HepG2 (cell line): ENCODE measurements around the gene GSPT1. TPM values are rescaled to one million over a fixed set of nuclear protein-coding genes. Genes with fewer than 3 reads are reported as not detected.

ENCODE experiments used
- ATF1 ChIP-seq: IDR thresholded peaks from 2 replicates; pipeline ENCODE4 v1.6.1; 2016; ENCODE audit warnings: mild to moderate bottlenecking, control low read depth
- GLMP ChIP-seq: sonication (generic); formaldehyde crosslinking; IDR thresholded peaks from 2 replicates; pipeline ENCODE4 v1.9.0; 2021; ENCODE audit warnings: missing genetic modification reagents, mild to moderate bottlenecking, borderline replicate concordance
- KDM3A ChIP-seq: IDR thresholded peaks from 2 replicates; pipeline ENCODE4 v1.6.1; 2018; ENCODE audit warnings: low read depth, missing compliant biosample characterization
- NR2C2 ChIP-seq: sonication (generic); formaldehyde crosslinking; IDR thresholded peaks from 2 replicates; pipeline ENCODE4 v1.4.0; 2020; ENCODE audit warnings: missing genetic modification reagents, mild to moderate bottlenecking, moderate library complexity, borderline replicate concordance
- PCBP2 ChIP-seq: fragments of 200-400 bp; formaldehyde crosslinking; optimal IDR thresholded peaks from 2 replicates; pipeline ENCODE3; 2018; ENCODE audit warnings: low read length, low read depth; ENCODE audit not compliant: poor library complexity, severe bottlenecking
- PLRG1 ChIP-seq: fragments of 450-650 bp; conservative IDR thresholded peaks from 2 replicates; pipeline ENCODE4 v1.6.1; 2016
- RAD51 ChIP-seq: fragments of 450-650 bp; IDR thresholded peaks from 2 replicates; pipeline ENCODE4 v1.6.1; 2016; ENCODE audit warnings: borderline replicate concordance
- RFXANK ChIP-seq: IDR thresholded peaks from 2 replicates; pipeline ENCODE4 v1.6.1; 2016
- RXRA ChIP-seq: sonication (generic); formaldehyde crosslinking; IDR thresholded peaks from 2 replicates; pipeline ENCODE4 v1.5.1; 2020; ENCODE audit warnings: missing genetic modification reagents
- SKI ChIP-seq: fragments of 450-650 bp; IDR thresholded peaks from one replicate; pipeline ENCODE4 v1.6.1; 2018; ENCODE audit warnings: mild to moderate bottlenecking; ENCODE audit not compliant: partially characterized antibody
- SPEN ChIP-seq: sonication (generic); formaldehyde crosslinking; IDR thresholded peaks from 2 replicates; pipeline ENCODE4 v1.5.1; 2020; ENCODE audit warnings: low read depth, mild to moderate bottlenecking, missing genetic modification reagents
- ZNF350 ChIP-seq: sonication (generic); formaldehyde crosslinking; IDR thresholded peaks from 2 replicates; pipeline ENCODE4 v1.4.0; 2020; ENCODE audit warnings: mild to moderate bottlenecking, low read depth, missing genetic modification reagents, borderline replicate concordance
- ZNF460 ChIP-seq: sonication (generic); formaldehyde crosslinking; IDR thresholded peaks from 2 replicates; pipeline ENCODE4 v1.5.1; 2020; ENCODE audit warnings: missing genetic modification reagents, mild to moderate bottlenecking, borderline replicate concordance
- ZNF552 ChIP-seq: sonication (generic); formaldehyde crosslinking; IDR thresholded peaks from 2 replicates; pipeline ENCODE4 v1.9.0; 2022; ENCODE audit warnings: missing genetic modification reagents, mild to moderate bottlenecking, borderline replicate concordance
- ZNF564 ChIP-seq: sonication (generic); formaldehyde crosslinking; IDR thresholded peaks from 2 replicates; pipeline ENCODE4 v1.8.1; 2023; ENCODE audit warnings: mild to moderate bottlenecking, missing genetic modification reagents
- ZNF569 ChIP-seq: sonication (generic); formaldehyde crosslinking; IDR thresholded peaks from 2 replicates; pipeline ENCODE4 v1.5.0; 2020; ENCODE audit warnings: mild to moderate bottlenecking, missing genetic modification reagents, moderate library complexity, borderline replicate concordance
- ZNF570 ChIP-seq: sonication (generic); formaldehyde crosslinking; IDR thresholded peaks from 2 replicates; pipeline ENCODE4 v1.4.0; 2020; ENCODE audit warnings: mild to moderate bottlenecking, missing genetic modification reagents, borderline replicate concordance
- ZNF572 ChIP-seq: sonication (generic); formaldehyde crosslinking; IDR thresholded peaks from 2 replicates; pipeline ENCODE4 v1.5.1; 2020; ENCODE audit warnings: mild to moderate bottlenecking, missing genetic modification reagents
- ZNF720 ChIP-seq: sonication (generic); formaldehyde crosslinking; IDR thresholded peaks from 2 replicates; pipeline ENCODE4 v1.4.0; 2020; ENCODE audit warnings: missing genetic modification reagents
- ZNF773 ChIP-seq: sonication (generic); formaldehyde crosslinking; IDR thresholded peaks from 2 replicates; pipeline ENCODE4 v1.4.0; 2020; ENCODE audit warnings: missing genetic modification reagents, borderline replicate concordance
- ZNF782 ChIP-seq: sonication (generic); formaldehyde crosslinking; IDR thresholded peaks from 2 replicates; pipeline ENCODE4 v1.4.0; 2020; ENCODE audit warnings: missing genetic modification reagents, mild to moderate bottlenecking, borderline replicate concordance
- ZNF792 ChIP-seq: IDR thresholded peaks from 2 replicates; pipeline ENCODE4 v1.6.1; 2016
- ZNF878 ChIP-seq: sonication (generic); formaldehyde crosslinking; IDR thresholded peaks from 2 replicates; pipeline ENCODE4 v1.8.1; 2023; ENCODE audit warnings: mild to moderate bottlenecking, missing genetic modification reagents, moderate library complexity
- polyA plus RNA-seq, 8 experiments: library from polyadenylated mRNA; depleted of rRNA in 3 of 8; stranded (reverse) in 7 of 8; unstranded in 1 of 8; fragments of >200 nt; fragmentation: Illumina TruSeq in 4 of 8; extraction: Trizol in 4 of 8; gene quantifications; 2 replicates each; pipeline versions ENCODE4 v1.2.1 to v1.2.3, GENCODE V29; 2011 to 2016; ENCODE audit warnings: low read depth in 4 of 8, missing spikeins in 1 of 8, mixed read lengths in 1 of 8; ENCODE audit not compliant: insufficient read depth in 1 of 8
- total RNA-seq, 5 experiments: library from RNA; depleted of rRNA; stranded (reverse); fragments of >200 nt; fragmentation: Illumina TruSeq; extraction: Trizol; gene quantifications; 2 replicates each; pipeline ENCODE4 v1.2.3, GENCODE V29; 2016; ENCODE audit warnings: low read depth in 1 of 5
- TF ChIP-seq, protein P1 (sequence below): sonication (generic); formaldehyde crosslinking; IDR thresholded peaks from 2 replicates; pipeline ENCODE4 v1.5.0; 2020; ENCODE audit warnings: mild to moderate bottlenecking, missing genetic modification reagents, moderate library complexity
- TF ChIP-seq, protein P2 (sequence below): IDR thresholded peaks from 2 replicates; pipeline ENCODE4 v1.6.1; 2012; ENCODE audit warnings: inconsistent platforms
- TF ChIP-seq, protein P3 (sequence below): sonication (generic); formaldehyde crosslinking; IDR thresholded peaks from 2 replicates; pipeline ENCODE4 v1.8.0; 2023; ENCODE audit warnings: mild to moderate bottlenecking, missing genetic modification reagents

The GSPT1 gene
- total and polyA plus RNA-seq, 2 of the 13 experiments (the other 11 are each of a cell fraction or from before 2014, with no cell fraction given): 120 to 316 TPM

DNA sequence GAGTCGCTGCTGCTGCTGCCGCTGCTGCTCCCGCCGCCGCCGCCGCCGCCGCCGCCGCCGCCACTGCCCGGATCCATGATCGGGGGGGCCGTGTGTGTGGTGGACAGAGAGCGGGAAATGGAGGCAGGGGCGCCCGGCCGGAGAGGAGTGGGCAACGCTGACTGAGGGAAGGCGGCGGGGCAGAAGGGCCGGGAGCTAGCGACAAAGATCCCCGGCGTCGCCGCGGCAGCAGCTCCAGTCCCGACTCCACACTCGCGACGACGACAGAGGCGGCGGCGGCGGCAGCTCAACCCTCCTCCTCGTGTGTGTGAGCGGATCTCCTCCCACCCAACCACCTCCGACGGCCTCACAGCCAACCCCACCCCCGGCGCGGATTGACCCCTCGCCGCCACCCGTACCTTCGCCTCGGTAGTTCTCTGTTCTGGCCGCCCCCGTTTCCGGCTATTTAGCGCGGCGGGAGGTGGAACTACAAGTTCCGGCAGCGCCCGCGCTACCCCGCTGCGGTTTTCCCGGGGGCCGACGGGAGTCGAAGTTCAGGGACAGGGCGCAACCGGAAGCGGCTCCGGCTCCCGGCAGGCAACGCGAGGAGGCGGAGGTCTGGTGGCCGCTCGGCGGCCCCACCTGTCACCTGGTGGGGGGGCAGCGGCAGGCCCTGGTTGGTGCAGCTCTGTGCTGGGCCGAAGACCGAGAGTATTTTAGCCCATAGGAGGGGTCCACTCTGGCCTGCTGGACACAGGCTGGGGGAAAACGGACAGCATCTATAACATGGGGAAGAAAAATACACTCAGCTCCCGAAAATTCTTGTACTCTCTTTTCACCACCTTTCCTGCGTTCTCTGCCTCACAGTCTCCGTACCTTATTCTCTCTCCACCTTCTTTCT, at the start of gene GSPT1 (continued):
- TF ChIP-seq, protein P1, sequence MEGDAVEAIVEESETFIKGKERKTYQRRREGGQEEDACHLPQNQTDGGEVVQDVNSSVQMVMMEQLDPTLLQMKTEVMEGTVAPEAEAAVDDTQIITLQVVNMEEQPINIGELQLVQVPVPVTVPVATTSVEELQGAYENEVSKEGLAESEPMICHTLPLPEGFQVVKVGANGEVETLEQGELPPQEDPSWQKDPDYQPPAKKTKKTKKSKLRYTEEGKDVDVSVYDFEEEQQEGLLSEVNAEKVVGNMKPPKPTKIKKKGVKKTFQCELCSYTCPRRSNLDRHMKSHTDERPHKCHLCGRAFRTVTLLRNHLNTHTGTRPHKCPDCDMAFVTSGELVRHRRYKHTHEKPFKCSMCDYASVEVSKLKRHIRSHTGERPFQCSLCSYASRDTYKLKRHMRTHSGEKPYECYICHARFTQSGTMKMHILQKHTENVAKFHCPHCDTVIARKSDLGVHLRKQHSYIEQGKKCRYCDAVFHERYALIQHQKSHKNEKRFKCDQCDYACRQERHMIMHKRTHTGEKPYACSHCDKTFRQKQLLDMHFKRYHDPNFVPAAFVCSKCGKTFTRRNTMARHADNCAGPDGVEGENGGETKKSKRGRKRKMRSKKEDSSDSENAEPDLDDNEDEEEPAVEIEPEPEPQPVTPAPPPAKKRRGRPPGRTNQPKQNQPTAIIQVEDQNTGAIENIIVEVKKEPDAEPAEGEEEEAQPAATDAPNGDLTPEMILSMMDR (CRISPR knock-in tag): peak; percentile 52
- TF ChIP-seq ZNF350 (CRISPR knock-in tag) (peak; percentile 100), PCBP2 (no peak), RFXANK (CRISPR knock-in tag) (peak; percentile 92), ZNF552 (peak; percentile 71; the same call in 1 of the 2 replicates), ZNF569 (CRISPR knock-in tag) (peak; percentile 77; the same call in 1 of the 2 replicates), ZNF564 (CRISPR knock-in tag) (peak; percentile 81), ZNF792 (peak; percentile 73; the same call in 1 of the 2 replicates), ZNF460 (CRISPR knock-in tag) (no peak; the same call in 1 of the 2 replicates), ZNF570 (no peak; the same call in 1 of the 2 replicates), KDM3A (CRISPR knock-in tag) (peak; percentile 98), NR2C2 (CRISPR knock-in tag) (peak; percentile 99), RXRA (peak; percentile 97), SKI (peak; percentile 97), SPEN (CRISPR knock-in tag) (peak; percentile 90), PLRG1 (no peak), ZNF773 (CRISPR knock-in tag) (peak; percentile 81; the same call in 1 of the 2 replicates), RAD51 (no peak), ZNF782 (CRISPR knock-in tag) (peak; percentile 73; the same call in 1 of the 2 replicates), ZNF720 (0 out of 2 replicates have a peak, but pooled peaks have one; percentile 89), ATF1 (CRISPR knock-in tag) (peak; percentile 86; the same call in 1 of the 2 replicates), ZNF878 (CRISPR knock-in tag) (peak; percentile 25; the same call in 1 of the 2 replicates), GLMP (CRISPR knock-in tag) (no peak), ZNF572 (CRISPR knock-in tag) (peak; percentile 100)
- TF ChIP-seq, protein P2, sequence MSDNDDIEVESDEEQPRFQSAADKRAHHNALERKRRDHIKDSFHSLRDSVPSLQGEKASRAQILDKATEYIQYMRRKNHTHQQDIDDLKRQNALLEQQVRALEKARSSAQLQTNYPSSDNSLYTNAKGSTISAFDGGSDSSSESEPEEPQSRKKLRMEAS: peak; percentile 94
- TF ChIP-seq, protein P3, sequence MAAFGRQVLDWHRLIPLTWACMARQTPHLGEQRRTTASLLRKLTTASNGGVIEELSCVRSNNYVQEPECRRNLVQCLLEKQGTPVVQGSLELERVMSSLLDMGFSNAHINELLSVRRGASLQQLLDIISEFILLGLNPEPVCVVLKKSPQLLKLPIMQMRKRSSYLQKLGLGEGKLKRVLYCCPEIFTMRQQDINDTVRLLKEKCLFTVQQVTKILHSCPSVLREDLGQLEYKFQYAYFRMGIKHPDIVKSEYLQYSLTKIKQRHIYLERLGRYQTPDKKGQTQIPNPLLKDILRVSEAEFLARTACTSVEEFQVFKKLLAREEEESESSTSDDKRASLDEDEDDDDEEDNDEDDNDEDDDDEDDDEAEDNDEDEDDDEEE: peak; percentile 74; the same call in 1 of the 2 replicates
